HFF-Myc (cell line): ENCODE results near the gene SNX30.

Experiments
- DNase-seq: peaks from one replicate; pipeline ENCODE4 v3.0.0-alpha.2; 2011; ENCODE audit warnings: low read depth; ENCODE audit errors: extremely low read depth
- H3K4me3 ChIP-seq: replicated peaks from 2 replicates; pipeline ENCODE4 v1.5.1; 2011; ENCODE audit warnings: low read depth, mild to moderate bottlenecking, control low read depth, low read length
- TF ChIP-seq, protein P1 (sequence below): IDR thresholded peaks from 2 replicates; pipeline ENCODE4 v1.5.1; 2012; ENCODE audit warnings: mild to moderate bottlenecking, low read depth, low read length, control low read depth; ENCODE audit errors: missing control alignments

Gene SNX30

GRCh38 chr9:112752334-112753125, 2.0 kb downstream of the SNX30 start:
- TF ChIP-seq, protein P1, sequence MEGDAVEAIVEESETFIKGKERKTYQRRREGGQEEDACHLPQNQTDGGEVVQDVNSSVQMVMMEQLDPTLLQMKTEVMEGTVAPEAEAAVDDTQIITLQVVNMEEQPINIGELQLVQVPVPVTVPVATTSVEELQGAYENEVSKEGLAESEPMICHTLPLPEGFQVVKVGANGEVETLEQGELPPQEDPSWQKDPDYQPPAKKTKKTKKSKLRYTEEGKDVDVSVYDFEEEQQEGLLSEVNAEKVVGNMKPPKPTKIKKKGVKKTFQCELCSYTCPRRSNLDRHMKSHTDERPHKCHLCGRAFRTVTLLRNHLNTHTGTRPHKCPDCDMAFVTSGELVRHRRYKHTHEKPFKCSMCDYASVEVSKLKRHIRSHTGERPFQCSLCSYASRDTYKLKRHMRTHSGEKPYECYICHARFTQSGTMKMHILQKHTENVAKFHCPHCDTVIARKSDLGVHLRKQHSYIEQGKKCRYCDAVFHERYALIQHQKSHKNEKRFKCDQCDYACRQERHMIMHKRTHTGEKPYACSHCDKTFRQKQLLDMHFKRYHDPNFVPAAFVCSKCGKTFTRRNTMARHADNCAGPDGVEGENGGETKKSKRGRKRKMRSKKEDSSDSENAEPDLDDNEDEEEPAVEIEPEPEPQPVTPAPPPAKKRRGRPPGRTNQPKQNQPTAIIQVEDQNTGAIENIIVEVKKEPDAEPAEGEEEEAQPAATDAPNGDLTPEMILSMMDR = no peak
- no peak for DNase-seq
- no peak overlapping the region for H3K4me3 ChIP-seq

GRCh38 chr9:112753725-112754124, 3.2 kb downstream of the SNX30 start:
- peak; percentile 45 for DNase-seq
- TF ChIP-seq, protein P1 = no peak
- no peak overlapping the region for H3K4me3 ChIP-seq

DNA sequence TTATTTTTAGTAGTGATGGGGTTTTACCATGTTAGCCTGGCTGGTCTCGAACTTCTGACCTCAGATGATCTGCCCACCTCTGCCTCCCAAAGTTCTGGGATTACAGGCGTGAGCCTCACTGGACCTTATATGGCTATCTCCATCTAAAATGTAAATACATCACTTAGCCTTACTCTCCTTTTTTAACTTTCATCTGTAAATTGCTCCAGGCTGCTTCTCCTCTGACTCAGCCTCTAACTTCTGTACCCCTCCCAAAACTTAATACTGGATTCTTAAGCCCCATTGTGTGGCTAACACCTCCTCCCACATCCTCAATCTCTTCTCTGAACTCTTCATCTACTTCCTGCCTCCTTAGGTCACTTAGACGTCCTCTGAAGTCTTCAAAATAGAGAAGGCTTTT, 4.0 kb downstream of the SNX30 start:
- TF ChIP-seq, protein P1 = no peak
- H3K4me3 ChIP-seq = no peak overlapping the region
- DNase-seq = peak; percentile 45

- H3K4me3 ChIP-seq = no peak overlapping the region
- DNase-seq = no peak
- TF ChIP-seq, protein P1 = no peak
Observed at GRCh38 chr9:112755016-112755427, 4.5 kb downstream of the SNX30 start.

DNA sequence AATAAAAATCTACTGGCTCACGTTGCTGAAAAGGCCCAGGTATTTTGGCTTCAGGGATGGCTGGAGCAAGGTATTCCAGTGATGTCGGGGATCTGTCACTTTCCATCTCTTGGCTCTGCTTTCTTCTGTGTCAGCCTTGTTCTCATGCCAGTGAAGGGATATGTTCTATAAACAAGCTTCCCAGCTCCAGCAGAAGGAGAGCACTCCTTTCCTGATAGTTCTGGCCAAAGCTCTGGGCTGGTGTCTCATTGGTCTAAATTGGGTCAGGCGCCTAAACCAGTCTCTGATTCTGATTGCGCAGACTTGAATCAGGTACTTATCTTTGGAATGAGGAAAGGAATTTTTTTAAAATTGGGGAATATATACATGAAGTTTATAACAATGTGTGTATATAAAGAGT, 5.1 kb downstream of the SNX30 start:
- no peak overlapping the region for H3K4me3 ChIP-seq
- no peak for DNase-seq
- TF ChIP-seq, protein P1 = no peak

DNA sequence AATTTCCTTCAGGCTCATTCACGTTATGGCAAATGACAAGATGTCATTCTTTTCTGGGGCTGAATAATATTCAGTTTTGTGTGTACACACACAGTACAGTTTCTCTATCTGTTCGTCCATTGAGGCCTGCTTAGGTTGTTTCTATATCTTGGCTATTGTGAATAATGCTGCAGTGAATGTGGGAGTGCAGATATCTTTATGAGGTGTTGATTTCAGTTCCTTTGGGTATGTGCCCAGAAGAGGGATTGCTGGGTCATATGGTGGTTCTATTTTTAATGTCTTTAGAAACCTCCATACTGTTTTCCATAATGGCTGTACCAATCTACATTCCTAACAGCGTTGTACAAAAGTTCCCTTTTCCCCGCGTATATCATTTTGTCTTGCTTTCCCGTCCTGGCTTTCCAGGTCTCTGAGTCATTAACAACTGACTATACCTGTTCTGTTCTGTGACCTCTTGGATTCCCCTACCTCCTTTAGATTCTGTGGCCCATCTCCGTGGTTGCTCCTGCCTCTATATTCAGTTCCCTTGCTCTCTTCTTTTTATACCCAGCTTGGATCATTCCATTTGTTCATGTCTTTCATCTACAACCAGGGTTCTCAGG, 6.8 kb downstream of the SNX30 start:
- no peak for DNase-seq
- TF ChIP-seq, protein P1 = no peak
- H3K4me3 ChIP-seq = no peak overlapping the region
